DMS53 treated with DMSO at 0.1 percent for 48 hours (cell line): Measurements from ENCODE around the gene DENND1A.
A peak's percentile ranks its signal among the peaks of the same experiment; 100 is the strongest.

Source experiments
- DNase-seq: peaks from one replicate; lab custom pipeline; 2025; ENCODE audit not compliant: unreplicated experiment; lab: John Stamatoyannopoulos, UW

The DENND1A gene

DNA sequence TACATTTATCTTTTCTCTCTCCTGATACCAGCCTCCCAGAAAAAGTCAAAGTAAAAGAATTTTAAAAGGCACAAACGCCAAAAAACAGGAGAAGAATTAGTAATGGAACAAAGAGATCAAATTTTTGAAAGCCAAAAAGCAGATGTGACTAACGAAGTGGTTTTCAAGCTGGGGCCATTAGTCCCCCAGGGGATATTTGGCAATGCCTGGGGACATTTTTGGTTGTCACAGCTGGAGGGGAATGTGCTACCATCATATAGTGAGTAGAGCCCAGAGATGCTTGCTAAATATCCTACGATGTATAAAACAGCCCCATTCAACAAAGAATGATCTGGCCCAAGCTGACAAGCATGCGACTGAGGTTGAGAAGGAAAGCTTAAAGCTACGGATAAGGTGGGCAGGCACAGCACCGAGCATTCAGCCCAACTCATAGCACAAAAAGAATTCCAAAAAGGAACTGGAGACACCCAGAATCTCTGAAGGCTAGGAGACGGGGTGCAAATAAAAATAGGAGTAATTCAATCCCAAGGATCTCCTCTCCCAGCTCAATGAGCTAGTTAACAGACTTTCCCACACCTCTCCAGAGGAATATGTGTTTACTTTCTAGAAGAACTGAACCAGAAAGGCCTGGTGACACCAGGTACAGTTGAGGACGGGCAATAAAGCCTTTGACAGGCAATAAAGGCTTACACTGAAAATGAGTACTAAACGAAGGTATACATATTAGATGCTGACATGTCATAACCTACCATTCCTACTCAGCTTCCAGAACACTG is 269.0 kb downstream of the DENND1A start:
- DNase-seq = no peak

DNA sequence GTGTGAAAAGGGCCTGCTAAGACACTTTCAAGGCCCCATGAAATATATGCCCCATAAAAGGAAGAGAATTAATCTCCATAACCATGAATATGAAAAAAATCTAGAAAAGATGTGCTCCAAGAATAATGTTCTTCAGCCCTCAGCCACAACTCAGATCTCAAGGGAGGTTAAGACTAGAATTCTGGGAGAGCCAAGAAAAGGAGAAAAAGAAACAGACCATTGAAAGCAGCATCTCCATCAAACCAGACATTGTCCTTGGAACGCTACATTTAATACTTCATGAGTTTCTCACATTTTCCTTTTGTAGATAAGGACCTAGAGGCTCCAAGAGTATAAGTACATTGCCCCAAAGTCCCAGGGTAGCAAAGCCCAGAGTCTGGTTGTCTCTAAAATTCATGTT is 270.6 kb downstream of the DENND1A start:
- DNase-seq = no peak

DNA sequence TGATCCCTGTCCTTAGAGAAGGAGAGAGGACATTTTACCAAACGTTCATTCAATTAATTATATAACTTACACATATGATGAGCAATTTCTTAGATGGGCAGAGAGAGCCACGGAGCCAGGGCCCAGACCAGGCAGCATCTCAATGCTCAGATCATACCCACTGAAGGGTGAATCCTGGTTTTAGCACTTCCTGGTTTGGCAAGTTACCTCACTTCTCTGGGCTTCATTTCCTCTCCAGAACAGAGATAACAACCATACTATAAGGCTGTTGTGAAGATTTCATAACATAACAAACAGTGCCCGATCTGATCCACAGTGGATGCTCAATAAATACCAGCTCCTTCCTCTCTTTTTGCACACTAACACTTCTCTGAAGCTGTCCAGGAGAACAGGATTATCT is 271.1 kb downstream of the DENND1A start:
- peak; percentile 25 for DNase-seq

DNA sequence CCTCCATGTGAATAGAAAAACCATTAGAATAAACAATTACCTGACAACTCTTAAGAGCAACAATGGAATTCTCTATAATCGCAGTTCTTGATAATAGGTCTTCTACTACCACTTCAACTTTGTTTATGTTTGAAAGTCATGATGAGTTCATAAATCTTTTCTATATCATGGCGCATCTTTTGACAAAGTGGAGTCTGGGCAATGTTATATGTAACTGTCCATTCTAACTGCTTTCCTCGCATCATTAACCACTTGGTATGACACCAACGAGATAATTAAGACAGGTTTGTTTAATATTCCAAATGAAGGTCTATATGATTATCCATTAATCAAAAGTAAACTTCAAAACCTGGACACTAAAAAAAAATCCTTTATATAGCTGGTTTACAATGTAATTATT is 272.0 kb downstream of the DENND1A start:
- DNase-seq = no peak

DNA sequence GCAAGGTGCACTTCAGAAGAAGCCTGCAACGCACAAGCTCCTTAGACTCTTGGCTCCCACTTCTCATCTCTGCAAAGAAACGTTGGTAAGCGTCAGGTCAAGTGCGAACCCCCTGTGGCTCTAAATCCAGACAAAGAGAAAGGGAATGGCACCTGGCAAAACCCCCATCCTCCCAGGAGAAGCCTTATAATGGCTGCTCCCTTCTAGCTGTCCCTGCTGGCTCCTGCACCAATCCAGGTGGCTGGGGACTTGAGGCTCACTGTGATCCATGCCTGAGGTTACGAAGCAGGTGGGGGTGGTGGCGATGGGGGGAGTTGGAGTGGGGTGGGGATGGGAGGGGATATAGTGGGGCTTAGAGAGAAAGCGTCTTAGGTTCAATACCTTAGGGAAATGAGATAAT is 272.8 kb downstream of the DENND1A start:
- no peak for DNase-seq

DNA sequence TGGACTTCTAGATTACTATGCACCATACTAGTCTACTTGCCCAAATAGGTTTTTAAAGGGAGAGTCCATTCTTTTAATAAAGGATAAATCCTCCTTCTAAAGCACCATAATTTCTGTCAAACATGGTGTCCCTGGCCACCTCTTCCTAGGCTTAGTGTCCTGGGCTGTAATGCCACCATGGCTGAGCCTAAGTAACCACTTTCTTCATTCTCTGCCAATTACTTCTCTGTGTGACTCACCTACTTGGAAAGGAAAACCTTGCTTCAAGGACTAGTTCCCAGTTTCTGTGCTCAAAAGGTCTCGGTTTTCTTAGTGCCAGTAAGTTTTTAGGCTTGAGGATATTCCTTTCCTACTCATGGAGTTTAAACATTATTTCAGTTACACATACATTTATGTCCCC is 273.4 kb downstream of the DENND1A start:
- DNase-seq = no peak

DNA sequence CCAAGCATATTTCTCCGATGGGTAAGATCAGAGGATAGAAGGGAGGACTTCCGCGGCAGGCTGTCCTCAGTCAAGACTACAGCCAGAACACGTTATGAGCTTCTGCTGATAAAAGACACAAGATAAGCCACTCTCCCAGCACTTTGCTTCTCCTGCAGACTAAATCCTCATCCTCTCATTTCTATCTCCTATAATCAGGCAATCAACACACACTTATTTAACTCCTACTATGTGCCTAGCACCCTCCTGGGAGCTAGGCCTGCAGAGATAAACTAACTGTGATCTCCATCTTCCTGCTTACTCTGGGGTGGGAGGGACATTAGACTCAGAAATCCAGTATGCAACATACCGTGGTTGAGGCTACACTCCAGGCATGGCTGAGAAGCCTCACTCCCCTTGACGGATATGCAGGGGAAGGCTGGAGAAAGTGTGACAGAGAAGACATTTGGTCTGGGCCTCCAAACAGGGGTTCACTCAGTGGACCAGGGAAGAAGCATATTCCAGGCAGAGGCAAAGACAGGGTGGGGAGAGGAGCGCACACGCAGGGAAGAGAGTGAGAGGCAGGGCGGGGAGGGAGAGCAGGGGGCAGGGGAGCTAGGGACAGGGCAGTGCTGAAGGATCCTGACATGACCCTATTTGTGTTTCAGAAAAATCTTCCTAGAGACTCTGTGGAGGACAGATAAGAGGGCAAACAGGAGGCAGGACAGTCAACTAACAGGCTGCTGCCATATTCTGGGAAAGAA is 274.1 kb downstream of the DENND1A start:
- DNase-seq = no peak

DNA sequence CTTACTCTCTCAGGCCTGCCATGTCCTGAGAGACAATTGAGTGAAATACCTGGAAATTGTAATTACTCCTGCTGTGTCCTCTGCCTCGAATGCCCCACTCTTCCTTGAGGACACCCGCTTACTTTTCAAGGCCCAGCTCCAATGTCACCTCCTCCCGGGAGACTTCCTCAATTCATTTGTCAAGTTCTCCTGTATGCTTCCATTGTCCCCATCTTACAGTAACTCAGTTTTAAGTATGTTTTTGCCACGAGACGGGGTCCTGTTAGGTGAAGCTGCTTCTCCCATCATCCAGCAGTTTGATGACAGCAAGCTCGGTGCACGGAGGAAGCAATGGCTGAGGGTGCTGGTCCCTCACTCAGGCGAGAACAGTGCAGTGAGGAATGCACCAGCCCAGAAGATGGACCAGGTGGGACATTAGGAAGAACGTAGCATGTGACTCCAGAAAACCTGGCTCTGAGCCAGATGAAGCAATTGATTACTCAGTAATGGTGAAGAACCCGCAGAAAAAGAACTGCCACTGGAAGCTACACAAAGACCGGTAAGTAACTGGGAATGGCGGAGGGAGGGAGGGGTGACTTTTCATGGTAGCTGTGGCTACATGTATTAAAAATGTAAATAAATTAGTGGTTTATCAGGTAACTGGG is 274.8 kb downstream of the DENND1A start:
- DNase-seq = no peak

DNA sequence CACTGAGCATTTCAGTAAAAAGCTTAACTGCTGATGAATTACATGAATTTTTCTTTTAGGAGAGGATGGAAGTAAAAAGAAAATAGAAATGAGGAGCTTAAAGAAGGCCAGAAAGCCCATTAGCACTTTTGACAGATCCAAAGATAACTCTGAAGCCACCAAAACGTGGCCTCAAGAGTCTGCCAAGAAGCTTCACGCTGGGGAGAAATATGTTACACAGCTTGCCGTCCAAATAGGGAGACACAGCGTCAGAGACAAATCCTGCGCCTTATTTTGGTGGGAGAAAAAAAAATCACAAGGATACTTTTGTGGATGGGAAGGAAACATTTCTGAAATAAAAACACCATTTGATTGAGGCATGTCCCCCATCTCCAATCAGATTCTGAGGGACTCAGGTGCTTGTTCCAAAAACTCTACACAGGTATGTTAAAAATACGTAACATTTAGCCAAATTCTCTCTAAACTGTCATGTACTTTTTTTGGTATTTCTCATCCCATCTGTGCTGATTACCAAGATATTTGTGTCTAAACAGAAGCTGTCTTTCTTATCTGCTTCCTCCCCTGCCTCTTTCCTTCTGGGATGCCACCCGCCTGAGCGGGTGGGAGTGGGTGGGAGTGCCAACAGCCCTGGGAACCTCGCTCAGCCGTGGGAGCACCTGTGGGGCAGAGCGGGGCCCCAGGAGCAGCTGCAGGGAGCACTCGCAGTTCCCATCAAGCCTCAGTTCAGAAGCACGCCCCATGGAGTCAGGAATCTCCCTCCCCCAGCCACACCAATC is 275.5 kb downstream of the DENND1A start:
- DNase-seq = no peak

DNA sequence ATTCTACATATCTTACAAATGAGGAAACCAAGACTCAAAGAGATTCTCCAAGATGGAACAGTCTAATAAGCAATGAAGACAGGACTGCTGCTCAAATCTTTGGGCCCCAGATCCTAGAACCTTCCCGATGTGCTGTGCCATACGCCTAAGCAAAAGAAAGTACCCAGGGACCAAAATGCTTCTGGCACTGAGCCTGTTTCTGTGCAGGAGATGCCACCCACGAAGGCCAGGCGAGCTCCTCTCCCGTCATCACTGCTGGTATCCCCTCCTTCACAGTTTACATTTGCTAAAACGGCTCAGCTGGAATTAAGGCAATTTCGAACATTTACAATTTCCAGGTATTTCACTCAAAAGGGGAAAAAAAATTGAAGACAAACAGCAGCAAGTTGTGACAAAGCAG is 277.5 kb downstream of the DENND1A start:
- DNase-seq = no peak

DNA sequence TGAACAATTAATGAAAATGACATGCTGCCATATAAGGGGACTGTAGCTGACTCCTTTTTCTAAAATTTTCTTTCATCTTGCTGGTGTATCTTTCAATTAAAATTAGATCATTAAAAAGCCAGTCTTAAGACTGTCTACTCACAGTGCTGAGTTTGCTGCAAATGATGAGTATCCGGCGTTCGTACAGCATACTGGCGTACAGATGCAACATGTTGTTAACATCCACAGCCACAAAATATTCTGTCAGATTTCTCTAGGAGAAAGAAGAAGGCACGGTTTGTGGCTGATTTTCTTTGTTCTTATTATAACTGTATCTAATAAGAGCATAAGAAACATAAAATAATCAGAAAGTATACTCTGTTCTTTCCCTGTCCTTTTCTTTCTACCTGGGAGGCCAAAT is 278.1 kb downstream of the DENND1A start:
- no peak for DNase-seq

DNA sequence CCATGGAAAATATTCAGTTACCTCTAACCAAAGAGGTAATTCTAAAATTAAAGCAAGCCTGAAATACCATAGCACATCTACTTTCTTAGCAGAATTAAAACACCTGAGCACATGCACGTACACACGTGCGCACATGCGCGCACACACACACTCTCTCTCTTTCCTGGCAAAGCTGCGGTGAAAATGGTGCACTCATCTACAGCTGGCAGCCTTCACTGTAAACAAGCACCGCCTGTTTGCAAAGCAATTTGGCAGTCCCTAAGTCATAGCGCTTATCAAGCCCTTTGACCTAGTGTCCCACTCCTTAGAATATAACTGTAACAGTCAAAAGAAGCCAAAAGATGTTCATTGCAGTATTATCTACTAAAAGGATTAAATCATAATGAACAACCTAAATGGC is 278.7 kb downstream of the DENND1A start:
- DNase-seq = no peak

DNA sequence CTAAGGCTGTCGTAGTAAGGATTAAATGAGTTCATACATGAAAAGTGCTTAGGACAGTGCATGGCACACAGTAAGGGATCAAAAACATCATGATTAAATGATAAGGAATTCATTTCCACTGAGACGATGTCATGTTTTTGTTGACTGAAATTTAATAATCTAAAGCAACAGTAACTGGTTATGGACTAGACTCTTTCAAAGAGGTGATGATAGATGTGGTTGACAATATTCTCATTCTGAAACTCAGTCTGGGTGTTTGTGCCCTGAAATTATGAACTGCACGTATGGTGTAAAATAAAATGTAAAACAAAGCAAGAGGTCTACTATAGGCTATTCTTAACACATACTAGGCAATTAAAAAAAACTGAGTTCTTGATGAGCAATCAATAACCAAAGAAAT is 280.0 kb downstream of the DENND1A start:
- DNase-seq = no peak

DNA sequence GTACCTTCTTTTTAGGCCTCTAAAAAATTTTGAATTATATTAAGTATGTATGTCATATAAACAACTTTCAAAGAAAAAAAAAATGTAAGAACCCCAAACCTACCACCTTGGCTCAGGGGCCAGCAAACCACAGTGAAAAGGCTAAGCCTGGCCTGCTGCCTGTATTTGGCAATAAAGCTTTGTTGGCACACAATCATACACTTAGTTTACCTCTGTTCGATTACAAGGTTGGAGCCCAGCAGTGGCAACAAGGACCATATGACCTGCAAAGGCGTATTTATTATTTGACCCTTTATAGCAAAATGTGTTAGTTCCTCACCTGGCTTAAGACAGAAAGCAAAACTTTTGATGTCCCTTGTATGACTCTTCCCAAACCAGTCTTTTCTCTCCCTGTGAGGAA is 282.8 kb downstream of the DENND1A start:
- no peak for DNase-seq

DNA sequence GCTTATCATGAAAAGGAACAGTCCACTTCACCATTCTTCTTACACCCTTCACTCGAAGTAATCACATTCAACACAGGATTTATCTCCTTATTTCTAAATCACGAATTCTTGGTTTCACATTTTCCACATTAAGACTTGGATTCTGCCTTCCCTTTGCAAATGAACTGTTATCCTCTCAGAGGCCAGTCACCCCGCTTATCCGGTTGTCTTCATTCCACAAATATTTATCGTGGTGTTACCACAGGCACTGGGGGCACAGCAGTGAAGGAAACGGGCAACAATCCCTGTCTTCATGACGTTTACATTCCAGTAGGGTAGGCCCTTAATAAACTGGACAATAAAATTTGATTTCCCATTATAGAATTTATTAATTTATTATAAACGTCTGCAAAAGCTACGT is 284.2 kb downstream of the DENND1A start:
- DNase-seq = no peak

DNA sequence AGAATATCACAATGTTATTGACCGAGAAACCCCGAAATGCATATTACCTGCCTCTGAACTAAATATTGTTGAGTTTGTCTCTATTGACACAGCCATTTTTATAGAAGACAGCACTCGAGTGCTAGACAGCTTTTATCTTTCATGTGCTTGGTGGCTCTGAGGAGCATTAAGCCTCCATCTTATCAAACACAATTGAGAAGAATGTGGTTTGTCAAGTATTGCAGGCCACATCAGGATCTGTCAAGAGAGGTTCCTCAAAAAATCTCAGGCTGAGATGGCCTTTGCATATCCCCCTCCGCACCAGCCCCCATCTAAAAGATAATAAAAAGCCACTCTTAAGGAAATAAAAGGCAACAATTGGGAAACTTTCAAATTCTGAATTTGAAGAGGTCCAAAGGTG is 284.8 kb downstream of the DENND1A start:
- no peak for DNase-seq

DNA sequence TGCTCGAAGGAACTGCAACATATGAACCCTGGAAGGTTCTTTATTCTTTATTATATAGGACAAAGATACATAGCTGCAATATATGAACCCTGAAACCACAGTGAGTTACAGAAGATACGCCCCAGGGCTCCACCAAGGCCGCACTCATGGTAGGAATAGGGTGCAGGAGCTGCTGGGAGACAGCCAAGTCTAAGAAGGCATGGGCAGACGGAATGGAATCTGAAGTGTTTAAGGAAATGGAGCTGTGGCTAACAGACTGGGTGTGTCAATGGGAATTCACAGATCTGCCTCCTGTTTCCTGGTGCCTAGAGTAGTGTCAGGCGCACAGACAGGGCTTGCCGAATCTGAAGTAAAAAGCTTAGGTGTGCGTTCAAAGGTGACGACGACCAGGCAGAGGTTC is 286.4 kb downstream of the DENND1A start:
- DNase-seq = no peak

DNA sequence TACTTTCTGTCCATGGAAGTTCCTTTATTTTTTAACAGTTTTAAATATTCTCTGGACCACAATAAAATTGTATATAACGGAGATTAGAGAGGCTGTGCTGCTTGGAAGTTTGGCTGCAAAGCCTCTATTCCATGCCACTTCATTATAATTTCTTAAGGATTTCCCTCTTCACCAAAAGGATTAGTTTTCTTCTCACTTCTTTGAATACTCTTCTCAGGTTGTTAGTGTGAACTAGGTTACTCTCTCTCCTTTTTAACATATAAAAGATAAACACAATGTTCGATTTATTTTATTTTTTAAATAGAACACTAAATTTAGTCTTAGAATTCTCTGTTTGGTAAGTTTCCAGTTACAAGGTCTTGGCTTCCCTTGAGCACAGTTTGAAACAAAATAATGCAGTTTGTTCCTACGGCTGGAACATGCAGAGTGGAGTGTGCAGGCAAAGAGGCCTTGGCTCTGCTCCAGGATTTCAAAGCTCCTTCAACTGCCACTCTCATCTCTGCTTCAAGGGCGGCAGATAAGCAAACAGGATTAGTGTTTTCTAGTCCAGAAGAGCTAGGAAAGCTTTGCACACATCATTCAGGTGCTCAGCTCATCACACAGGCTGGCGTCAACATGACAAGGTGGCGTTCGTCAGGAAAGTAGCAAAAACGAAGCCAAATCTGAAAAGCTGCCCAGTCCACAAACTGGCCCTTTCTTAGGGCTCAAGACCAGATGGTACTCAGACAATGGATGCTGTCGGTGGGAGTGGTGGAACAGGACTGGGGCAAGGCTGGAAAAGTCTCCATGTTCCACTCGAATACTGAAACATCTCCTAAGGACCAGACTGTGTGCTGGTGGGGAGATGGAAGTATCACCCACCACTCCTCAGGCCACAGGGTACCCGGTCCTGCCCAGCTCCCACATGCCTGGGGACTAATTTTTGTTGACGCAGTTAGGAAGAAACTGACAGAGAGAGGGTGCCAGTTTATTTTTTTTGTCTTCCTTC is 287.3 kb downstream of the DENND1A start:
- peak; percentile 98 for DNase-seq

DNA sequence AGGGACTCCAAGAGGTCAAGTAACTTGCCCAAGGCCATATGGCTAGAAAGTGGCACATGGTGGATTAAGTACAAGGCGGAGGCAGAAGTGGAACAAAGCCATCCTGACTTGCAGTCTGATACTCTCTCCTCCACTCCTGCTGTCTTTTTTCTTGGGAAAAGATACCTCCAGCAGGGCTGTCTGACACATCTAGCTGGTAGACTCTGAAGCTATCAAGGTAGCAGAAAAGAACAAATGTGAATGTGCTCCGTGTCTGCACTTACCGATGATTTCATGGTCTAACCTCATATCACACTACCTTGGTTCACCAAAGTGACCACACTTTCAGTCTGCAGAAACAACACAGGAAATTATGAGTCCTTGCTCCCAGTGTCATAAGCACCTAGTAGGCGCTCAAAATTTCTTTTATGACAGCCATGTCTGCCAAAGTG is 289.1 kb downstream of the DENND1A start:
- DNase-seq = no peak

DNA sequence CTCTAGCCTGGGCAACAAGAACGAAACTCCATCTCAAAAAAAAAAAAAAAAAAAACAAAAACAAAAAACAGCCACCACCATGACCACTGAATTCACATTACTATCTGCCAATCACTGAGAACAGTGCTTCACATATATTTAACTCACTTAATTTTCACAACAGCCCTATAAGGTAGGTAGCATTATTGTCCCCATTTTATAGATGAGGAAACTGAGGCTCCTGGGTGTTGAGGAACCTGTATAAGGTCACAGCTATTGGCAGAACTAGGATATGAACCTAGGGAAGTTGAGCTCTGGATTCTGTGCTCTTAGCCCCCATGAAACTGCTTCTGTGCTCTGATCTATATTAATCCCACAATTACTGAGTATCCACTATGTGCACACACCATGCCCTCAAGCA is 290.2 kb downstream of the DENND1A start:
- no peak for DNase-seq
